ENCODE data around the gene CNTLN. TPM values are rescaled to one million over a fixed set of nuclear protein-coding genes. Genes with fewer than 3 reads are reported as not detected.
"Not testable (repeated sequence)": the region's sequence is repeated elsewhere in the genome, so short reads cannot be mapped to it uniquely, and the experiment has no call there.

Gene CNTLN
- total and polyA plus RNA-seq, 4 donors, result 2.1 to 30.3 (median 4.0) TPM

DNA sequence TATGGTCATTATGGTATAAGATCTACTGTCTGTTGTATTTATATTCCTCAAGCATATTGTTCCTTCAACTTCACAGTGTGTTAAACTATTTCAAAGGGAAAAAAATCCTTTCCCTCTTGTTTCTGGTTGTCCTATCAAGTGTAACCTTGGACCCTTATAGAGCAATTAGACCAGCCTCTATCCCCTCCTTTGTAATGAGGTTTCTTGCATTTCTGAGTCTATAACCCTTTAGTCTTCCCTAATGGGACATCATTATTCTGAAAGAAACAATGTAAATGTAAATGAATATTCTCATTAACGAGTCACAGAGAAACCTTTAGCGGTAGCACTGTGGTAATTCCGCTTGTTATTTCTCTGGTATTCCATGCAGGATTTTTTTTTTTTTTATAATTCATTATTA is 197.3 kb downstream of the CNTLN start:
- WGBS, 2 donors, result 95% methylated on average over 3 of the region's 3 CpGs
- H3K4me3 ChIP-seq, result no peak overlapping the region
- H3K9me3 ChIP-seq (ENCODE audit: control insufficient read depth in 4 of 4, insufficient read depth in 3 of 4, low read length in 3 of 4), result no peaks in the 10 kb centered on the region
- ATAC-seq (ENCODE audit: insufficient read depth, low FRiP score) (no peak), DNase-seq (no peak)
- H3K9ac ChIP-seq (ENCODE audit: insufficient read depth in 1 of 2, low read length in 2 of 2), result no peak overlapping the region
- peaks cover 0 to 23% (median 0%) of the 10 kb centered on the region in 5 donors for H3K4me1 ChIP-seq (ENCODE audit: control insufficient read depth in 5 of 5, insufficient read depth in 5 of 5, low read length in 5 of 5)
- no peaks in the 10 kb centered on the region for H3K27me3 ChIP-seq (ENCODE audit: control insufficient read depth in 3 of 3, insufficient read depth in 3 of 3, low read length in 2 of 3)
- H3K36me3 ChIP-seq (ENCODE audit: control insufficient read depth in 4 of 4, insufficient read depth in 4 of 4, low read length in 4 of 4), result peaks cover 0 to 3% (median 2%) of the 10 kb centered on the region in 4 donors
- TF ChIP-seq, protein P1, sequence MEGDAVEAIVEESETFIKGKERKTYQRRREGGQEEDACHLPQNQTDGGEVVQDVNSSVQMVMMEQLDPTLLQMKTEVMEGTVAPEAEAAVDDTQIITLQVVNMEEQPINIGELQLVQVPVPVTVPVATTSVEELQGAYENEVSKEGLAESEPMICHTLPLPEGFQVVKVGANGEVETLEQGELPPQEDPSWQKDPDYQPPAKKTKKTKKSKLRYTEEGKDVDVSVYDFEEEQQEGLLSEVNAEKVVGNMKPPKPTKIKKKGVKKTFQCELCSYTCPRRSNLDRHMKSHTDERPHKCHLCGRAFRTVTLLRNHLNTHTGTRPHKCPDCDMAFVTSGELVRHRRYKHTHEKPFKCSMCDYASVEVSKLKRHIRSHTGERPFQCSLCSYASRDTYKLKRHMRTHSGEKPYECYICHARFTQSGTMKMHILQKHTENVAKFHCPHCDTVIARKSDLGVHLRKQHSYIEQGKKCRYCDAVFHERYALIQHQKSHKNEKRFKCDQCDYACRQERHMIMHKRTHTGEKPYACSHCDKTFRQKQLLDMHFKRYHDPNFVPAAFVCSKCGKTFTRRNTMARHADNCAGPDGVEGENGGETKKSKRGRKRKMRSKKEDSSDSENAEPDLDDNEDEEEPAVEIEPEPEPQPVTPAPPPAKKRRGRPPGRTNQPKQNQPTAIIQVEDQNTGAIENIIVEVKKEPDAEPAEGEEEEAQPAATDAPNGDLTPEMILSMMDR (IDR thresholded peaks at IDR 0.05; ENCODE audit: control extremely low read depth, extremely low read depth), result no peak
- H3K27ac ChIP-seq (ENCODE audit: low read depth in 1 of 2, low read length in 1 of 2), result no peak overlapping the region

DNA sequence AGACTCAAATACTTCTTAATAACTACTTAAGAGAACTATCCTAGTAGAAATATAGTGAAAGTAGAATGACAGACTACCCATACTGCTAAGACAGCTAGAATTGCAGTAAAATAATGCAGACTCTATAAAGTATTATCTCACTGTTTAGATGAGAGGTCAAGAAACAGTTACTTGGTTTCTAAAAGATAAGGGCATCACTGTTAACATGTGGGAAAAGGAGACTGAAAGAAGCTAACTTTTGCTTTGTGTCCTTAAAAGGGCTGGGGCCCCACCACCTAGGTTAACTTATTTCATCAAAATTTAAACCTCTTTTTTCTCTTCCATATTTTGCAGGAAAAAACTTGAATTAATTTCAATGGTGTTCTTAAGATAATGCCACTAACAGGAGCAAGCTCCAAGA is 204.3 kb downstream of the CNTLN start:
- H3K27me3 ChIP-seq (ENCODE audit: control insufficient read depth in 3 of 3, insufficient read depth in 3 of 3, low read length in 2 of 3), result no peaks in the 10 kb centered on the region
- peaks cover 0 to 4% (median 0%) of the 10 kb centered on the region in 5 donors for H3K4me1 ChIP-seq (ENCODE audit: control insufficient read depth in 5 of 5, insufficient read depth in 5 of 5, low read length in 5 of 5)
- H3K9ac ChIP-seq (ENCODE audit: insufficient read depth in 1 of 2, low read length in 2 of 2), result no peak overlapping the region
- H3K27ac ChIP-seq (ENCODE audit: low read depth in 1 of 2, low read length in 1 of 2), result no peak overlapping the region
- H3K4me3 ChIP-seq, result no peak overlapping the region
- TF ChIP-seq, protein P1 (IDR thresholded peaks at IDR 0.05; ENCODE audit: control extremely low read depth, extremely low read depth), result no peak
- peaks cover 0 to 2% (median 0%) of the 10 kb centered on the region in 4 donors for H3K9me3 ChIP-seq (ENCODE audit: control insufficient read depth in 4 of 4, insufficient read depth in 3 of 4, low read length in 3 of 4)
- H3K36me3 ChIP-seq (ENCODE audit: control insufficient read depth in 4 of 4, insufficient read depth in 4 of 4, low read length in 4 of 4), result peaks cover 0 to 11% (median 3%) of the 10 kb centered on the region in 4 donors
- DNase-seq (no peak), ATAC-seq (ENCODE audit: insufficient read depth, low FRiP score) (no peak)

DNA sequence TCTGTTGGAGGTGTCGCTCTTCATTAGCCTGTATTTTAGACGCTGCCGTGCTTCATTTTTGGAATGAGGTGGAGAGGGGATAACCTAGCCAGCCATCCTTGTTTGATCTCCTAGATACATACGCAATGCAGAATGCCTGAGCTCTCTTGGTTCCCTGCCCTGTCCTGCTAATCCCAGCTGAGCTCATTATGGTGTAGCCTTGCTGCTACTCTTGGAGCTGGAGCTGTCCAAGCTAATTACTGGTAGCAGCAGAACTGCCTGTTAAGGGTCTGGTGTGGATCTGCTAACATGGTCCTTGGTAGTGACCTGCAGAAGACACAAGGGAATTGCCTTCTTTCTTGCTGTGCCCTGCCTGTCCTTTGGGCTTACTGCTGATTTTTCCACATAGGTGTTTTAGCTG is 207.9 kb downstream of the CNTLN start:
- DNase-seq (no peak), ATAC-seq (ENCODE audit: insufficient read depth, low FRiP score) (no peak)
- Histone ChIP-seq H3K4me1 (ENCODE audit: control insufficient read depth in 5 of 5, insufficient read depth in 5 of 5, low read length in 5 of 5) (peaks cover 0 to 4% (median 0%) of the 10 kb centered on the region in 5 donors), H3K9ac (ENCODE audit: insufficient read depth in 1 of 2, low read length in 2 of 2) (no peak overlapping the region), H3K27me3 (ENCODE audit: control insufficient read depth in 3 of 3, insufficient read depth in 3 of 3, low read length in 2 of 3) (no peaks in the 10 kb centered on the region), H3K9me3 (ENCODE audit: control insufficient read depth in 4 of 4, insufficient read depth in 3 of 4, low read length in 3 of 4) (peaks cover 0 to 2% (median 0%) of the 10 kb centered on the region in 4 donors), H3K4me3 (no peak overlapping the region), H3K27ac (ENCODE audit: low read depth in 1 of 2, low read length in 1 of 2) (no peak overlapping the region), H3K36me3 (ENCODE audit: control insufficient read depth in 4 of 4, insufficient read depth in 4 of 4, low read length in 4 of 4) (peaks cover 0 to 12% (median 5%) of the 10 kb centered on the region in 4 donors)
- 98 to 99% methylated on average over 4 of the region's 4 CpGs for WGBS, 2 donors
- TF ChIP-seq, protein P1 (IDR thresholded peaks at IDR 0.05; ENCODE audit: control extremely low read depth, extremely low read depth), result no peak

DNA sequence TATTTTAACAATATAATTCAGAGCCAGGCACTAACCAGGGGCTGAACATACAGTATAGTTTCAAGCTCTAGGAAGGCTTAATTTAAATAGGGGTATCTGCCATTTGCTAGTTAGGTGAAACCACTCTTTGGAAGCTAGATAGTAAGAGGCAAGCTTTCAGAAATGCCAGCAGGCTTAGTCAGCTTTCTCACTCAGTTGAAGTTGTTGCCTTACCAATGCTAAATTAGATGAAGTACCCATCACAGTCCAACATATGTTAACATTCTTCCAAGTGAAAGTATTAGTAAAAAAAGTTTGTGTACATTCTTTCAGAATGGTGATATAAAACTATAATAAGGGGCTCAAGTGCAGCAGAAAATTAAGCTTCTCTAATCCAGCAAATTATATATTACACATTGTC is 215.0 kb downstream of the CNTLN start:
- no peaks in the 10 kb centered on the region for H3K27me3 ChIP-seq (ENCODE audit: control insufficient read depth in 3 of 3, insufficient read depth in 3 of 3, low read length in 2 of 3)
- TF ChIP-seq, protein P1 (IDR thresholded peaks at IDR 0.05; ENCODE audit: control extremely low read depth, extremely low read depth), result no peak
- H3K36me3 ChIP-seq (ENCODE audit: control insufficient read depth in 4 of 4, insufficient read depth in 4 of 4, low read length in 4 of 4), result peaks cover 0 to 10% (median 2%) of the 10 kb centered on the region in 4 donors
- H3K27ac ChIP-seq (ENCODE audit: low read depth in 1 of 2, low read length in 1 of 2), result no peak overlapping the region
- no peak overlapping the region for H3K4me3 ChIP-seq
- DNase-seq, result no peak
- ATAC-seq (ENCODE audit: insufficient read depth, low FRiP score), result no peak
- no peaks in the 10 kb centered on the region for H3K4me1 ChIP-seq (ENCODE audit: control insufficient read depth in 5 of 5, insufficient read depth in 5 of 5, low read length in 5 of 5)
- no peak overlapping the region for H3K9ac ChIP-seq (ENCODE audit: insufficient read depth in 1 of 2, low read length in 2 of 2)
- peaks cover 0 to 3% (median 0%) of the 10 kb centered on the region in 4 donors for H3K9me3 ChIP-seq (ENCODE audit: control insufficient read depth in 4 of 4, insufficient read depth in 3 of 4, low read length in 3 of 4)

DNA sequence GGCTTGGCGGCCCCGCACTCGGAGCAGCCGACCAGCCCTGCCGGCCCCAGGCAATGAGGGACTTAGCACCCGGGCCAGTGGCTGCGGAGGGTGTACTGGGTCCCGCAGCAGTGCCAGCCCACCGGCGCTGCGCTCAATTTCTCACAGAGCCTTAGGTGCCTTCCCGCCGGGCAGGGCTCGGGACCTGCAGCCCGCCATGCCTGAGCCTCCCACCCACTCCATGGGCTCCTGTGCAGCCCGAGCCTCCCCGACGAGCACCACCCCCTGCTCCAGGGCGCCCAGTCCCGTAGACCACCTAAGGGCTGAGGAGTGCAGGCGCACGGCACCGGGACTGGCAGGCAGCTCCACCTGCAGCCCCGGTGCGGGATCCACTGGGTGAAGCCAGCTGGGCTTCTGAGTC is 219.2 kb downstream of the CNTLN start:
- H3K27ac ChIP-seq (ENCODE audit: low read depth in 1 of 2, low read length in 1 of 2); H3K27me3 ChIP-seq (ENCODE audit: control insufficient read depth in 3 of 3, insufficient read depth in 3 of 3, low read length in 2 of 3); ATAC-seq (ENCODE audit: insufficient read depth, low FRiP score); H3K36me3 ChIP-seq (ENCODE audit: control insufficient read depth in 4 of 4, insufficient read depth in 4 of 4, low read length in 4 of 4); DNase-seq; H3K4me1 ChIP-seq (ENCODE audit: control insufficient read depth in 5 of 5, insufficient read depth in 5 of 5, low read length in 5 of 5); H3K9ac ChIP-seq (ENCODE audit: insufficient read depth in 1 of 2, low read length in 2 of 2); H3K4me3 ChIP-seq; H3K9me3 ChIP-seq (ENCODE audit: control insufficient read depth in 4 of 4, insufficient read depth in 3 of 4, low read length in 3 of 4): not testable (repeated sequence)
- 96 to 99% methylated on average over 17 to 25 of the region's 25 CpGs for WGBS, 2 donors

Data from lung (tissue), 12 donors.